Choroid plexus epithelial cell (primary cell): ENCODE data around the gene SAMHD1.
"Not testable (repeated sequence)": the region's sequence is repeated elsewhere in the genome, so short reads cannot be mapped to it uniquely, and the experiment has no call there.

Source experiments
- DNase-seq: peaks from one replicate; pipeline ENCODE4 v3.0.0-alpha.2; 2010; ENCODE audit warnings: low read depth
- H3K4me3 ChIP-seq: 2 replicates; pipeline ENCODE4 v1.5.1; 2011; ENCODE audit warnings: low read depth, mild to moderate bottlenecking, control low read depth, low read length, moderate library complexity
- CTCF ChIP-seq: conservative IDR thresholded peaks from 2 replicates; pipeline ENCODE4 v1.5.1; 2011; ENCODE audit warnings: low read depth, mild to moderate bottlenecking, control low read depth, inconsistent platforms, low read length, moderate library complexity

SAMHD1 gene

GRCh38 chr20:36908603-36909002 is 42.9 kb downstream of the SAMHD1 start:
- no peak for TF ChIP-seq CTCF
- H3K4me3 ChIP-seq = no peak overlapping the region
- DNase-seq = peak; percentile 49

- not testable (repeated sequence) for H3K4me3 ChIP-seq, DNase-seq
These were observed 45.4 kb downstream of the SAMHD1 start for GRCh38 chr20:36906086-36906485.

- not testable (repeated sequence) for H3K4me3 ChIP-seq, DNase-seq
These were observed 45.9 kb downstream of the SAMHD1 start for GRCh38 chr20:36905566-36905965.

GRCh38 chr20:36904690-36905089 is 46.8 kb downstream of the SAMHD1 start:
- no peak for TF ChIP-seq CTCF
- DNase-seq = no peak
- no peak overlapping the region for H3K4me3 ChIP-seq

GRCh38 chr20:36895036-36895435 is 56.5 kb downstream of the SAMHD1 start:
- DNase-seq = no peak
- no peak for TF ChIP-seq CTCF
- H3K4me3 ChIP-seq = no peak overlapping the region

GRCh38 chr20:36893801-36894200 is 57.7 kb downstream of the SAMHD1 start:
- no peak for TF ChIP-seq CTCF
- DNase-seq = no peak
- H3K4me3 ChIP-seq = no peak overlapping the region

- DNase-seq = no peak
- no peak overlapping the region for H3K4me3 ChIP-seq
- TF ChIP-seq CTCF = no peak
These were observed 60.3 kb downstream of the SAMHD1 start for GRCh38 chr20:36891211-36891610.

- no peak overlapping the region for H3K4me3 ChIP-seq
- TF ChIP-seq CTCF = no peak
- no peak for DNase-seq
These were observed 60.9 kb downstream of the SAMHD1 start for GRCh38 chr20:36890586-36890985.
